GM18508 (cell line): ENCODE results near the gene CPNE1.
"Not testable (repeated sequence)": the region's sequence is repeated elsewhere in the genome, so short reads cannot be mapped to it uniquely, and the experiment has no call there.

Experiments used
- ATAC-seq: cut with Tn5 transposase; IDR thresholded peaks from one replicate; pipeline ENCODE4 v1.9.1; 2021; ENCODE audit warnings: moderate number of reproducible peaks; ENCODE audit not compliant: insufficient read depth, unreplicated experiment

CPNE1 gene

DNA sequence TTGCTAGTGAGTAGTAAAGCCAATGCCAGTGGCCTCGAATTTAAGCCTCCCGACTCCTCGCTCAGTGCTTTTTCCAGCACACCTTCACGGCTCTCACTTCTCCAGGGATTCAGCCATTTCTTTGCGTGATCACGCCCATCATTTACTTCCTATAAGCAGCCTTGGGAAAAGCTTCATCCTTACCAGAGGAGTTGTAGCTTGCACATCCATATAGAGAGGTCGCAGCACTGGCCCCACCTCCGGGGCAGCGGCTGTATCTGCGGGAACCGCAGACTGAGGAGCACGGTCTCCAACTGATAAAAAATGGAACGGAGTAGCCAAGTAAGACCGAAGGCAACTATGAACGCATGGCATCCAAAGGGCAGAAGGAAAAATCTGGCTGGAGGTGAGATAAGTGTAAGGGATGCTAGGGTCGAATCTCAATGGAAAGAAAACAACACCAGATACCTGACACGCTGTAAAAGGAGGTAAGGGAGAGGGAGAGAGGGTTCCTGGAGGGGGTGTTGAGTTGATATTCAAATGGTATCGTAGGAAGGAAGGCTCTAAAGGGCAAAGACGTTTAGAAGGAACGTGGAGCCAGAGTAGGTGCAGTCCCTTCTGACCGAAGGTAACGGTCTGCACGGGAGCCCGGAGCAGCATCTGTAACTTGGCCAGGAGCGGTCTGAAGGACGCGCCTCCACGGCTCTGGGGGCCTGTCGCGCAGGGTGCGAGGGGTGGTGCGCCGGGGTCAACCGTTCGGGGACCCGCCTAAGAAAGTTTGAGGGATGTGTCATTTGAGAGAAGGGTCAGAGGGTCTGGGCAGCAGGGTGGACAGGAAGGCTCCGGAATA, 33.8 kb upstream of the CPNE1 start:
- ATAC-seq = no peak

GRCh38 chr20:35697696-35698297, 33.1 kb upstream of the CPNE1 start:
- ATAC-seq = no peak

- no peak for ATAC-seq
Observed at GRCh38 chr20:35695978-35696377, 31.3 kb upstream of the CPNE1 start.

- no peak for ATAC-seq
Observed at GRCh38 chr20:35695245-35695749, 30.6 kb upstream of the CPNE1 start.

DNA sequence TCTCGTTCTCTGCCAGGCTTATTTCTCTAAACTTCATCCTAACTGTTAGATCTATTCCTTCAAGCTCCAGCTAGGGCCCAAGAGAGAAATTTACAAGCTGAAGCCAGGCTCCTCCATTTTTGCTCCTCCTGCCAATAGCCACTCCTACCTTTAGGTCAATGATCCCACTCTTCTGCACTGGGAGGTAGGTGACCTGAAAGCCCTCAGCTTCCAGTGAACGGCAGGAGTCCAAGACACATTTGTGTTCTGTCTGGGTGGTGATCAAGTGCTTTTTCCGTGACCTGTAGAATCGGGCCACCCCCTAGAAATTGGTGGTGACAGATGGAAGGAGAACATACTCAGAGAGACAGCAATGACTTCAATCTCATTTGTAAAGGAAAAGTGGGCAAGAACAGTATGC, 25.6 kb upstream of the CPNE1 start:
- no peak for ATAC-seq

DNA sequence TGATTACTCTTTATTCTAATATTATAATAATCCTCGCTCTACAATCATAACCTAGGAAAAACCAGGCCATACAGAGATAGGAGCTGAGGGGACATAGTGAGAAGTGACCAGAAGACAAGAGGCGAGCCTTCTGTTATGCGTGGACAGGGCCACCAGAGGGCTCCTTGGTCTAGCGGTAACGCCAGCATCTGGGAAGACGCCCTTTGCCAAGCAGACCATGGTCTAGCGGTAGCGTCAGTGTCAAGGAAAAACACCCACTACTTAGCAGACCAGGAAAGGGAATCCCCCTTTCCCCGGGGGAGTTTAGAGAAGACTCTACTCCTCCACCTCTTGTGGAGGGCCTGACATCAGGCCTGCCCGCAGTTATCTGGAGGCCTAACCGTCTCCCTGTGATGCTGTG, 22.2 kb upstream of the CPNE1 start:
- ATAC-seq = not testable (repeated sequence)

DNA sequence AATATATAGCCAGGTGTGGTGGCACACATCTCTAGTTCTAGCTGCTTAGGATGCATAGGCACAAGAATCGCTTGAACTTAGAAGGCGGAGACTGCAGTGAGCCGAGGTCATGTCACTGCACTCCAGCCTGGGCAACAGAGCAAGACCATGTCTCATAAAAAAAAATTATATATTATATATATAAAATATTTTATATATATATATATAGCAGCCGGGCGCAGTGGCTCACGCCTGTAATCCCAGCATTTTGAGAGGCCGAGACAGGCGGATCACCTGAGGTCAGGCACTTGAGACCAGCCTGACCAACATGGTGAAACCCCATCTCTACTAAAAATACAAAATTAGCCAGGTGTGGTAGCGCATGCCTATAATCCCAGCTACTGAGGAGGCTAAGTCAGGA, 20.7 kb upstream of the CPNE1 start:
- ATAC-seq = not testable (repeated sequence)

- ATAC-seq = no peak
Observed at GRCh38 chr20:35681960-35682359, 17.3 kb upstream of the CPNE1 start.

GRCh38 chr20:35680452-35681183, 15.9 kb upstream of the CPNE1 start:
- ATAC-seq = no peak

- no peak for ATAC-seq
Observed at GRCh38 chr20:35674921-35675320, 10.2 kb upstream of the CPNE1 start.

GRCh38 chr20:35673884-35674283, 9.2 kb upstream of the CPNE1 start:
- ATAC-seq = no peak

GRCh38 chr20:35669681-35670080, 5.0 kb upstream of the CPNE1 start:
- ATAC-seq = no peak

DNA sequence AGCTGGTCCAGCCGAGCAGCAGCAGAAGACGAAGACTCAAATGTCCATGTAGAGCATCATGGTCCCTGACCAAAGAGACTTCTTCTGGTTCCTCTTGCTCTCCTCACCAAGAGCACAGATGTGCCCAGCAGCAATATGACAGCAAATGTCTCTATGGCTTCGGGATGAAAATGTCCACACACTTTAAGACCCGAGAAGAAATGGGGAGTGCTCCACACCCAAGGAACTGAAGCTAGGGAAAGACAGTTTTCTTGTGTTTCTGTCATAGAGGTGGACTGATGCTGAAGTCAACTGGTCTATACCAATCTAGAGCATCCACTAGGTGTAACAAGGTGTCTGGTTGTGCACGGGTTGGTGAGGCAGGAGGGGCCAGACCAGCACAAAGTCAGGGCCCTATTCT, 4.5 kb upstream of the CPNE1 start:
- no peak for ATAC-seq

DNA sequence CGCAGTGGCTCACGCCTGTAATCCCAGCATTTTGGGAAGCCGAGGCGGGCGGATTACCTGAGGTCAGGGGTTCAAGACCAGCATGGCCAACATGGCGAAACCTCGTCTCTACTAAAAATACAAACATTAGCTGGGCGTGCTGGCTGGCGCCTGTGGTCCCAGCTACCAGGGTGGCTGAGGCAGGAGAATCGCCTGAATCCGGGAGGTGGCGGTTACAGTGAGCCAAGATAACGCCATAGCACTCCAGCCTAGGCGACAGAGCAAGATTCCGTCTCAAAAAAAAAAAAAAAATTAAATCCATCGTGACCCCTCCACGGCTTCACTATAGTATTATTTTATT, 1.2 kb upstream of the CPNE1 start:
- no peak for ATAC-seq

GRCh38 chr20:35663516-35664465, 909 bp downstream of the CPNE1 start:
- ATAC-seq = no peak

GRCh38 chr20:35662551-35662950, 2.1 kb downstream of the CPNE1 start:
- ATAC-seq = no peak

- no peak for ATAC-seq
Observed at GRCh38 chr20:35661908-35662307, 2.8 kb downstream of the CPNE1 start.

- ATAC-seq = no peak
Observed at GRCh38 chr20:35661053-35661452, 3.6 kb downstream of the CPNE1 start.

- ATAC-seq = no peak
Observed at GRCh38 chr20:35660122-35660937, 4.4 kb downstream of the CPNE1 start.
